Urinary bladder (tissue), 4 donors: ENCODE results near the gene KPNA1. TPM values are rescaled to one million over a fixed set of nuclear protein-coding genes. Genes with fewer than 3 reads are reported as not detected.
A peak's percentile ranks its signal among the peaks of the same experiment; 100 is the strongest.

Source experiments
- DNase-seq: peaks from one replicate; pipeline ENCODE4 v3.0.0-alpha.2; 2015; ENCODE audit errors: extremely low spot score
- H3K27ac ChIP-seq: one replicate; pipeline ENCODE4 v1.5.1; 2013; ENCODE audit warnings: low read depth, mild to moderate bottlenecking, moderate library complexity
- H3K36me3 ChIP-seq: one replicate; pipeline ENCODE4 v1.6.1; 2013; ENCODE audit warnings: mild to moderate bottlenecking, moderate library complexity; ENCODE audit not compliant: insufficient read depth
- H3K4me1 ChIP-seq: one replicate; pipeline ENCODE4 v1.6.1; 2013; ENCODE audit warnings: mild to moderate bottlenecking, moderate library complexity; ENCODE audit not compliant: insufficient read depth
- H3K4me3 ChIP-seq: one replicate; pipeline ENCODE4 v1.5.1; 2013; ENCODE audit warnings: low read depth, low read length
- WGBS: extraction: QIAGEN DNeasy Blood & Tissue Kit; methylation state at CpG from one replicate; pipeline ENCODE4 v1.1.7; 2013; 5-methylcytosine and 5-hydroxymethylcytosine counted together
- polyA plus RNA-seq: library from polyadenylated mRNA; stranded (reverse); fragments of 200-250 nt; gene quantifications from one replicate; pipeline ENCODE4 v1.2.3, GENCODE V29; 2013
- small RNA-seq: library from RNA; depleted of rRNA; stranded (forward); fragments of <200 nt; gene quantifications from one replicate; pipeline ENCODE3, GENCODE V24; 2014
- total RNA-seq: library from RNA; depleted of rRNA; stranded (reverse); fragments of >200 nt; gene quantifications from one replicate; pipeline ENCODE4 v1.2.3, GENCODE V29; 2014
- donor health status: healthy with polysubstance abuse.
- donor health status: healthy.

KPNA1 gene
- total and polyA plus RNA-seq, 2 donors = 22.5 to 38.0 TPM

GRCh38 chr3:122390665-122391064 lies 124.1 kb downstream of the KPNA1 start:
- 46% methylated on average over 4 of the region's 4 CpGs for WGBS
- peak overlapping the region; percentile 47 for H3K27ac ChIP-seq
- no peak for DNase-seq
- peaks cover under 1% of the 10 kb centered on the region for H3K36me3 ChIP-seq
- H3K4me1 ChIP-seq = peaks cover 2% of the 10 kb centered on the region
- no peak overlapping the region for H3K4me3 ChIP-seq

DNA sequence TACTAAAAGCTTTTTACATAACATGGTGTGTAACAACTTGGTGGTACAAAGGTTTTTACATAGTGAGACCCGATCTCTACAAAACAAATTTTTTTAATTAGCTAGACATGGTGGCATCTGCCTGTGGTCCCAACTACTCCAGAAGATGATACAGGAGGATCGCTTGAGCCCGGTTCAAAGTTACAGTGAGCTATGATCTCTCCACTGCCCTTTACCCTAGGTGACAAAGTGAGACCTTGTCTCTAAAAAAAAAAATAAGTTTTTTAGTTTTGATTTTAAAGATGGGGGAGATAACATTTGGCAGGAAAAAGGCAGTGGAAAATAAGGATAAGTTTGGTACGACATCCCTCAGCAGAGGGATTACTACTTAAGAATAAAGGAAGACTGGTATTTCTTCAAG lies 124.8 kb downstream of the KPNA1 start:
- Histone ChIP-seq H3K36me3 (no peaks in the 10 kb centered on the region), H3K27ac (no peak overlapping the region), H3K4me1 (peaks cover 2% of the 10 kb centered on the region), H3K4me3 (no peak overlapping the region)
- WGBS = 87% methylated on average over 4 of the region's 4 CpGs
- DNase-seq = no peak

GRCh38 chr3:122389197-122389596 lies 125.5 kb downstream of the KPNA1 start:
- no peak overlapping the region for H3K4me3 ChIP-seq
- no peak overlapping the region for H3K27ac ChIP-seq
- no peaks in the 10 kb centered on the region for H3K36me3 ChIP-seq
- peaks cover 2% of the 10 kb centered on the region for H3K4me1 ChIP-seq
- no peak for DNase-seq

DNA sequence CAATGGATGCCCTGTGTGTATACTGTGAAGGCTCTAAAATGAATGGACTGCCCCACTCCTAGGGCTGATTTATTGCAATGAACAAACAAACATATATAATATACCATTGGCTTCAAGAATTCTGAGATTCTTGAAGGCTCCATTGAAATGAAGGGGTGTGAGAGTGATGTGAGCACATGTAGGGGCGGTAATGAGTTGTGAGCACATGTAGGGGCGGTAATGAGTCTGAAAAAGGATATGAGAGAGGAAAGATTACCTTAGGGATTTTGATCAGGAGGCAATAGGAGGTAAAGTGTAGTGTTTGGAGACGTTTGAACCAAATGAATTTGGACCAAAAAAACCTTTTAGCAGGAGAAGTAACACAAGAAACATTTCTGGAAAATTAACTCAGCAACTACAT lies 127.0 kb downstream of the KPNA1 start:
- 82% methylated on average over 3 of the region's 3 CpGs for WGBS
- Histone ChIP-seq H3K4me3 (no peak overlapping the region), H3K36me3 (no peaks in the 10 kb centered on the region), H3K4me1 (peaks cover 2% of the 10 kb centered on the region), H3K27ac (no peak overlapping the region)
- DNase-seq = no peak

GRCh38 chr3:122383771-122384697 lies 130.7 kb downstream of the KPNA1 start, which contains the start of gene FAM162A:
FAM162A (plus strand) TSS chr3:122384182; CDS start chr3:122384266, 84 bp downstream.
- under 1% methylated on average over 52 of the region's 52 CpGs for WGBS
- H3K4me3 ChIP-seq = peak within 1 kb of the TSS; percentile 68
- peaks cover 2% of the 10 kb centered on the region for H3K4me1 ChIP-seq
- DNase-seq = peak; percentile 69
- H3K36me3 ChIP-seq = no peaks in the 10 kb centered on the region
- H3K27ac ChIP-seq = peak within 1 kb of the TSS; percentile 83

DNA sequence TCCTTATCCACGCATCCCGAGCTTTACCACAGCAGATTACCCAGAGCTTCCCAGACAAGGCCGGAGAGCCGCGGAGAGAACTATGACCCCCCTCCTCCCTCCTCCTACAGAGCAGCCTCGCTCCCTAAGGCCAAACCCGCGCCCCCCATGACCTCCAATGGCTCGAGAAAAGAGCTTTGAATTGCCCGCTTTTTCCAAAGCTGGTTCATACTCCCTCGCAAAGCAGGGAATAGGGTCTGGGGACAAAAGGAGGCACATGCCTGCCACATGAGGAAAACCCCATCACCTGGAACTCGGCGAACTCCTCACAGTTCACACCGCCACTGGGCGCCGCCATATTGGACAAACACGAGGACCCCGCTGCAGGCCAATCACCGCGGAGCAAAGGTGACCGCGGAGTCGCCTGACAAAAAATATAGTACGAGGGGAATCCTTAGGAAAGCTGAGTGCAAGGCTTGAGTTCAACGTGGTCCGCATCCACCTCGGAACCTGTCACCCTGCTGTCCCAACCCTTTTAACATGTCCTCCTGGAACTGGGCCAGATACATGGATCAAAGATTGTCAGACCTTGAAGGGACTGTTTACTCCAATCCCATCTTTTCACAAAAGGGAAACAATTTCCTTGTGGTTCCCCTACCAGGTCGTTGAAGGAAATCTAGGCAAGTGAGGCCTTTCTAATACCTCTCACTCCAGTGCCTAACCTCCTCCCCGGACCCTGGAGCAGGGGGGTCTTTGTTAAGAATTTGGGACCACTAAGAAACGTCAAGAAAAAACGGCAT lies 131.7 kb downstream of the KPNA1 start, which contains the start of gene MIX23:
Gene MIX23, minus strand, starts transcription at position 344 of the 779 bp plus-strand sequence. Its CDS starts 7 bp downstream, at position 337.
- peak; percentile 69 for DNase-seq
- WGBS = under 1% methylated on average over 31 of the region's 31 CpGs
- Histone ChIP-seq H3K27ac (peak within 1 kb of the TSS; percentile 83), H3K4me3 (peak within 1 kb of the TSS; percentile 68), H3K4me1 (peaks cover 2% of the 10 kb centered on the region), H3K36me3 (no peaks in the 10 kb centered on the region)

DNA sequence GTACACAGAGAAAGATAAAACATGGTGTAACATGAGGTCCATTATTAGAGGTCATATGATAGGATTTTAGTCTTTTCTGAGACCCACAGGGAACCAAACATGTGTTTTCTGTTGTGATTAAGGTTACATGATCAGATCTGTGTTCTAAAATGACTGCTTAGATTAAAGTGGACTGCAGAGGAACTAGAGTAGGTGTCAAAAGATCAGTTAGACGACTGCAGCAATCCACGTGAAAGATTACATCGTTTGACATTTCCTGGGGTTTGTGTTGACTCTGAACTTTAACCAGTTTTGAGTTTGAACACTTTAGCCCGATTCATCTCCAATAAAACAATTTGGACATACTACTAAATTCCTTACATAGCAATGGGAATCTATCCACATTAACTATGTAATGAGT lies 136.8 kb downstream of the KPNA1 start:
- Histone ChIP-seq H3K36me3 (no peaks in the 10 kb centered on the region), H3K27ac (no peak overlapping the region), H3K4me1 (no peaks in the 10 kb centered on the region), H3K4me3 (no peak overlapping the region)
- no peak for DNase-seq
- 74% methylated on average over 4 of the region's 4 CpGs for WGBS

- 98% methylated on average over 1 of the region's 1 CpG for WGBS
- no peak for DNase-seq
- no peak overlapping the region for H3K4me3 ChIP-seq
Measured at GRCh38 chr3:122374034-122374433, 140.7 kb downstream of the KPNA1 start.

More at GRCh38 chr3:122374034-122374433, 140.7 kb downstream of the KPNA1 start:
- Histone ChIP-seq H3K27ac (no peak overlapping the region), H3K36me3 (no peaks in the 10 kb centered on the region), H3K4me1 (no peaks in the 10 kb centered on the region)

Small RNA genes lying within 50 kb of the gene (small RNA-seq; reads per million reads assigned to genes)
- gene AC083798.1 (not detected), gene AC096861.1 (not detected)

Other genes with a start within 250 kb of the KPNA1 start
- 10.0 TPM for gene CSTA, start 189.7 kb downstream of the KPNA1 start, total RNA-seq
- gene CSTA, start 189.7 kb downstream of the KPNA1 start, polyA plus RNA-seq = 12.4 TPM
- gene MIX23, start 131.7 kb downstream of the KPNA1 start, total RNA-seq = 40.0 TPM
- gene MIX23, start 131.7 kb downstream of the KPNA1 start, polyA plus RNA-seq = 13.1 TPM
- gene FAM162A, start 130.8 kb downstream of the KPNA1 start, total RNA-seq = 24.2 TPM
- gene FAM162A, start 130.8 kb downstream of the KPNA1 start, polyA plus RNA-seq = 85.1 TPM
- 8.1 TPM for gene WDR5B, start 98.9 kb downstream of the KPNA1 start, total RNA-seq
- gene WDR5B, start 98.9 kb downstream of the KPNA1 start, polyA plus RNA-seq = 2.9 TPM
- gene PARP9, start 49.4 kb upstream of the KPNA1 start, total RNA-seq = 30.1 TPM
- 24.1 TPM for gene PARP9, start 49.4 kb upstream of the KPNA1 start, polyA plus RNA-seq
- gene DTX3L, start 49.4 kb upstream of the KPNA1 start, total RNA-seq = 31.7 TPM
- 12.8 TPM for gene DTX3L, start 49.4 kb upstream of the KPNA1 start, polyA plus RNA-seq
- 1.3 TPM for gene PARP15, start 62.7 kb upstream of the KPNA1 start, total RNA-seq
- 0.73 TPM for gene PARP15, start 62.7 kb upstream of the KPNA1 start, polyA plus RNA-seq
- 52.0 TPM for gene PARP14, start 165.9 kb upstream of the KPNA1 start, total RNA-seq
- gene PARP14, start 165.9 kb upstream of the KPNA1 start, polyA plus RNA-seq = 9.7 TPM